Left renal cortex interstitium (tissue), 4 donors: ENCODE results near the gene CAMTA1. TPM values are rescaled to one million over a fixed set of nuclear protein-coding genes. Genes with fewer than 3 reads are reported as not detected.

Experiments used
- DNase-seq, 4 donors: peaks; one replicate each; pipeline ENCODE4 v3.0.0-alpha.2; 2013; ENCODE audit warnings: low read depth in 4 of 4, low spot score in 2 of 4, missing footprints in 1 of 4
- polyA plus RNA-seq, 4 donors: library from polyadenylated mRNA; unstranded; fragments of 120-200 nt; gene quantifications; one replicate each; pipeline ENCODE4 v1.2.1, GENCODE V29; 2013; ENCODE audit not compliant: insufficient read length in 4 of 4

CAMTA1 gene
- polyA plus RNA-seq, 4 donors, result 76.8 to 91.3 (median 85.3) TPM

GRCh38 chr1:6779089-6779805 lies 6.0 kb upstream of the CAMTA1 start:
- DNase-seq, result no peak

- DNase-seq, result no peak
Observed at GRCh38 chr1:6782151-6782550, 3.1 kb upstream of the CAMTA1 start.

- DNase-seq, result no peak
Observed at GRCh38 chr1:6783221-6783620, 2.0 kb upstream of the CAMTA1 start.

- DNase-seq, result no peak
Observed at GRCh38 chr1:6783936-6784559, 1.2 kb upstream of the CAMTA1 start.

- DNase-seq, result peak; percentile 100
Observed at GRCh38 chr1:6784560-6785317, 515 bp upstream of the CAMTA1 start.

GRCh38 chr1:6785728-6786505 lies 663 bp downstream of the CAMTA1 start:
- no peak for DNase-seq

GRCh38 chr1:6788946-6789345 lies 3.7 kb downstream of the CAMTA1 start:
- DNase-seq, result no peak

- no peak for DNase-seq
Observed at GRCh38 chr1:6790146-6790545, 4.9 kb downstream of the CAMTA1 start.

- DNase-seq, result no peak
Observed at GRCh38 chr1:6794164-6794563, 8.9 kb downstream of the CAMTA1 start.

GRCh38 chr1:6795203-6795602 lies 9.9 kb downstream of the CAMTA1 start:
- DNase-seq, result no peak

- DNase-seq, result no peak
Observed at GRCh38 chr1:6795661-6796060, 10.4 kb downstream of the CAMTA1 start.

- DNase-seq, result no peak
Observed at GRCh38 chr1:6796095-6796494, 10.8 kb downstream of the CAMTA1 start.

- DNase-seq, result no peak
Observed at GRCh38 chr1:6799499-6799898, 14.2 kb downstream of the CAMTA1 start.

- no peak for DNase-seq
Observed at GRCh38 chr1:6800745-6801144, 15.5 kb downstream of the CAMTA1 start.

GRCh38 chr1:6801199-6801598 lies 15.9 kb downstream of the CAMTA1 start:
- no peak for DNase-seq

- no peak for DNase-seq
Observed at GRCh38 chr1:6801966-6802365, 16.7 kb downstream of the CAMTA1 start.

GRCh38 chr1:6802454-6802853 lies 17.2 kb downstream of the CAMTA1 start:
- DNase-seq, result no peak

- no peak for DNase-seq
Observed at GRCh38 chr1:6802893-6803292, 17.6 kb downstream of the CAMTA1 start.

- DNase-seq, result no peak
Observed at GRCh38 chr1:6803357-6803756, 18.1 kb downstream of the CAMTA1 start.

GRCh38 chr1:6805004-6805416 lies 19.8 kb downstream of the CAMTA1 start:
- no peak for DNase-seq

GRCh38 chr1:6807782-6808181 lies 22.5 kb downstream of the CAMTA1 start:
- DNase-seq, result no peak
